Ascending aorta (tissue), 2 donors: ENCODE measurements around the gene FRMD4A. TPM values are rescaled to one million over a fixed set of nuclear protein-coding genes. Genes with fewer than 3 reads are reported as not detected.

Source experiments
- DNase-seq, 2 donors: peaks; one replicate each; pipeline ENCODE4 v3.0.0-alpha.2; 2019; ENCODE audit warnings: low spot score in 2 of 2
- H3K27ac ChIP-seq, 2 donors: fragments of 200-600 bp; sonication (generic); one replicate each; pipeline ENCODE4 v1.5.1; 2016 to 2017; ENCODE audit warnings: mild to moderate bottlenecking in 1 of 2
- H3K27me3 ChIP-seq: fragments of 200-600 bp; sonication (generic); one replicate; pipeline ENCODE4 v1.5.1; 2017
- H3K36me3 ChIP-seq, 2 donors: fragments of 200-600 bp; sonication (generic); one replicate each; pipeline ENCODE4 v1.5.1; 2016
- H3K4me1 ChIP-seq, 2 donors: fragments of 200-600 bp; sonication (generic); one replicate each; pipeline ENCODE4 v1.5.1; 2016 to 2017; ENCODE audit warnings: mild to moderate bottlenecking in 1 of 2
- H3K4me3 ChIP-seq, 2 donors: fragments of 200-600 bp; sonication (generic); one replicate each; pipeline ENCODE4 v1.5.1; 2016 to 2017; ENCODE audit warnings: mild to moderate bottlenecking in 1 of 2
- H3K9me3 ChIP-seq, 2 donors: fragments of 200-600 bp; sonication (generic); one replicate each; pipeline ENCODE4 v1.5.1; 2016
- intact Hi-C: fragments of 100-400 bp; cut with DNase I; formaldehyde crosslinking; loops from one replicate; pipeline ENCODE4 v1.15.1; 2023
- total RNA-seq: library from RNA; depleted of rRNA; stranded (reverse); fragments of >200 nt; gene quantifications from one replicate; pipeline ENCODE4 v1.1.0, GENCODE V29; 2016
- TF ChIP-seq, protein P1 (sequence below), 3 experiments: fragments of 200-600 bp in 2 of 3; fragments of 450-650 bp in 1 of 3; sonication (generic) in 2 of 3; IDR thresholded peaks; one replicate each; pipeline ENCODE4 v1.5.1; 2016 to 2019; ENCODE audit warnings: antibody characterized with exemption in 3 of 3, mild to moderate bottlenecking in 1 of 3, moderate library complexity in 1 of 3

Gene FRMD4A
- total RNA-seq, 1 donor from 2014 or later, result 108 TPM

DNA sequence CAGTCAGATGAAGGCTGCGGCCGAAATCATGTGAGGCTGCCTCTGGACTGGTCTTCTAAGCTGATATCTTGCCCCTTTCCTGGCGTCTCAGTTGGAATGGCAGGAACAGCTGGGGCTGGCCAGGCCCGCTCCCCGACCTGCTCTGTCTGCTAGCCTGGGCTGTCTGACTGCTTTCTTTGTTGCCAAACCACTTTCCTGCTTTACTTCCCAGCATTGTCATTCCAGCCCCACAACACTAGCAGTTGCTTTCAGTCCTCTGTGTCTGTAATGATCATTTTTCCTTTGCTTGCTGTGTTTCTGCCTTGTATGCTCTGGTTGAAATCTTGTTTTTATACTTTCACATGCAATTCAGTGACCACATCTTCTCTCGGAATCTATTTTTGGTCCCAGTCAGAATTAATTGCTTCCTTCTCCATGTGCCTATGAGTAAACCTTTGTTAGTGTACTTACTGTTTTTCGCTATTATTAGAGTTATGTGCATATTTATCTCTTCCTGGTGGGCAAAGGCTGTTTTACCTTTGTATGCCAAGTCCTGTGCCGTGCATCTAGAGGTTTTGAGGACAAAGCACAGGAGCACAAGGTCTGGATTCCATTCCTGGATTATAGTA lies 722.4 kb downstream of the FRMD4A start:
- H3K4me1 ChIP-seq, result no peaks in the 10 kb centered on the region
- no peak for DNase-seq
- TF ChIP-seq, protein P1, sequence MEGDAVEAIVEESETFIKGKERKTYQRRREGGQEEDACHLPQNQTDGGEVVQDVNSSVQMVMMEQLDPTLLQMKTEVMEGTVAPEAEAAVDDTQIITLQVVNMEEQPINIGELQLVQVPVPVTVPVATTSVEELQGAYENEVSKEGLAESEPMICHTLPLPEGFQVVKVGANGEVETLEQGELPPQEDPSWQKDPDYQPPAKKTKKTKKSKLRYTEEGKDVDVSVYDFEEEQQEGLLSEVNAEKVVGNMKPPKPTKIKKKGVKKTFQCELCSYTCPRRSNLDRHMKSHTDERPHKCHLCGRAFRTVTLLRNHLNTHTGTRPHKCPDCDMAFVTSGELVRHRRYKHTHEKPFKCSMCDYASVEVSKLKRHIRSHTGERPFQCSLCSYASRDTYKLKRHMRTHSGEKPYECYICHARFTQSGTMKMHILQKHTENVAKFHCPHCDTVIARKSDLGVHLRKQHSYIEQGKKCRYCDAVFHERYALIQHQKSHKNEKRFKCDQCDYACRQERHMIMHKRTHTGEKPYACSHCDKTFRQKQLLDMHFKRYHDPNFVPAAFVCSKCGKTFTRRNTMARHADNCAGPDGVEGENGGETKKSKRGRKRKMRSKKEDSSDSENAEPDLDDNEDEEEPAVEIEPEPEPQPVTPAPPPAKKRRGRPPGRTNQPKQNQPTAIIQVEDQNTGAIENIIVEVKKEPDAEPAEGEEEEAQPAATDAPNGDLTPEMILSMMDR (IDR thresholded peaks at IDR 0.05), result no peak
- no peaks in the 10 kb centered on the region for H3K9me3 ChIP-seq
- H3K27me3 ChIP-seq, result no peaks in the 10 kb centered on the region
- intact Hi-C loops, result no loop called here
- H3K36me3 ChIP-seq, result peaks cover 18 to 57% of the 10 kb centered on the region in 2 donors
- H3K4me3 ChIP-seq, result no peak overlapping the region
- H3K27ac ChIP-seq, result no peak overlapping the region

DNA sequence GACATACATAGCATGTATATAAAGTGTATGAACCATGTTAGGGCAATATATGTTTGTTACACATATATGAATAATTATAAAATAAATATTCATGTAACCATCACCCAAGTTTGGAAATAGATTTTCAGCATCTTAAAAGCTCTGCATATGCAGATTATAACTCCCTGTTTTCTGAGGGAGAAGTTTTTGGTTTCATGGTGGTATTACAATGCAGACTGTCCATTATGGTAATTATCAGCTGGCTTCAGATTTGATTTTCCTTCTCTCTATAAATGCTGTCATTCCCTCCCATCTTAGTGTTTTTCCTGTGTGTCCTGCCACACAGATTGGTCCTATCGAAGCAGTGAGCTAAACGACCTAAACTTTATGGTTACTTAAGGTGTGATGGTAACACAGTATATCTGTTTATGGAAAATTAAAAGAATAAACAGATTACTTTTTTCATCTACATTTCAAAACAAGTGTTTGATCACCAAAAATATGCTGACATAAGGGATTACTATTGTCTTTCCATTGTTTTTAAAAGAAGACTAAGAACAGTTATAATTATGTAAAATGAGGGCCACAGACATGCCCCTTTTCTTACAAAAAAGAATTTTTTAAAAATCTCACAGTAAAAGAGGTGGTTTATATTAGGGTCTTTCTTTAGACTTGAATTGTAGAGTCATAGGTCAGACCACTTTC lies 726.2 kb downstream of the FRMD4A start:
- intact Hi-C loops, result no loop called here
- TF ChIP-seq, protein P1 (IDR thresholded peaks at IDR 0.05), result no peak
- Histone ChIP-seq H3K9me3 (no peaks in the 10 kb centered on the region), H3K27me3 (no peaks in the 10 kb centered on the region), H3K4me3 (no peak overlapping the region), H3K27ac (no peak overlapping the region), H3K4me1 (no peaks in the 10 kb centered on the region), H3K36me3 (peaks cover 15 to 33% of the 10 kb centered on the region in 2 donors)
- DNase-seq, result no peak

DNA sequence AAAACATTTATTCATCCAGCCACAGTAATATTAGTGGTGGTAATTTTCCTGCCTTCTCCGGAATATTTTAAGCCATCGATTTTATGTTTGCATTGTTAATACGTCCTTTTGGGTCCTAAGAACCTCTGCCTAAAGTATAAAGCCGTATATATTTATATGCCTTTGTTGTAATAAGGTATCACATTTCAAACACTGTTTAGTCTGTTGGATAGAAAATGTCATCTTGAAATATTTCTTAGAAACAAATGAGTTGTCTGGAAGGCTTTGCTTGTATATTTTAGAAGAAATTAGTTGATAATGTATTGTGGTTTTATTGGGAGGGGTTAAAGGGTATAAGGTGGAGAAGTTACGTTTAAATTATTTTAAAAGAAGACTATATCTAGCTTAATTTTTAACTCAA lies 732.8 kb downstream of the FRMD4A start:
- no peaks in the 10 kb centered on the region for H3K4me1 ChIP-seq
- peaks cover 13 to 28% of the 10 kb centered on the region in 2 donors for H3K36me3 ChIP-seq
- no peak overlapping the region for H3K4me3 ChIP-seq
- TF ChIP-seq, protein P1 (IDR thresholded peaks at IDR 0.05), result no peak
- no peak overlapping the region for H3K27ac ChIP-seq
- no peaks in the 10 kb centered on the region for H3K9me3 ChIP-seq
- DNase-seq, result no peak
- intact Hi-C loops, result no loop called here
- no peaks in the 10 kb centered on the region for H3K27me3 ChIP-seq

DNA sequence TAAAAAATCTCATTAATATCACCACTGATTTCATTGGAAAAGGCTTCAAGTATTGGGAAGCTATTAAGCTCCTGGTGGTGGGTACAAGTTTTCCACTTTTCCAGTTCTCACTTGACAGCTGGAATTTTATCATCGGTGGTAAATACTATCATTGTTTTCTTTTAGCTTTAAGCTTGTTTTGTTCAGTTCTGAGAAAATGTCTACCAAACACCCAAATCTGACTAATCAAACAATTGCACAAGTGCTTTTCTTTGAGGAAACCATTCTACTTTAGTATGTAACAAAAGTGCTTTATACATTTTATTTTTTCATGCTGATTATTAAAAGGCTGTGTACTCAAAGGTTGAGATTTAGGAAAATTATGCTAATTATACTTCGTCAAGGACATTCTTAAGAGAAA lies 736.1 kb downstream of the FRMD4A start:
- Histone ChIP-seq H3K27me3 (no peaks in the 10 kb centered on the region), H3K9me3 (no peaks in the 10 kb centered on the region), H3K27ac (no peak overlapping the region), H3K4me3 (no peak overlapping the region), H3K36me3 (peaks cover 8 to 29% of the 10 kb centered on the region in 2 donors), H3K4me1 (no peaks in the 10 kb centered on the region)
- TF ChIP-seq, protein P1 (IDR thresholded peaks at IDR 0.05), result no peak
- no peak for DNase-seq
- intact Hi-C loops, result no loop called here
